H1 (cell line): ENCODE data around the gene CELF2. TPM values are rescaled to one million over a fixed set of nuclear protein-coding genes. Genes with fewer than 3 reads are reported as not detected.

Source experiments
- CTCF ChIA-PET: fragments of 300-600 bp; sonication (Branson Sonifier 250); formaldehyde crosslinking; loops from one replicate; lab custom pipeline; 2021; ENCODE audit not compliant: partially characterized antibody; lab: Charles Lee
- POLR2A ChIA-PET: fragments of 300-600 bp; sonication (Branson Sonifier 250); formaldehyde crosslinking; loops from one replicate; lab custom pipeline; 2021; ENCODE audit warnings: inconsistent platforms; ENCODE audit not compliant: partially characterized antibody; lab: Charles Lee
- DNase-seq, 2 experiments: peaks; one replicate each; pipeline versions ENCODE4 v3.0.0 to v3.0.0-alpha.2; 2010 to 2022; ENCODE audit warnings: low spot score in 2 of 2, low read depth in 1 of 2, mixed read lengths in 1 of 2
- FAIRE-seq: peaks from 2 replicates; lab custom pipeline; 2011; peaks lifted over from hg19 to GRCh38; lab: Jason Lieb, UNC
- H2AFZ ChIP-seq: 2 replicates; pipeline ENCODE4 v1.8.1; 2012; ENCODE audit warnings: low read length, inconsistent platforms
- H2AK5ac ChIP-seq: 2 replicates; pipeline ENCODE4 v1.6.1; 2013; ENCODE audit warnings: low read depth, low read length
- H2BK120ac ChIP-seq: replicated peaks from 2 replicates; pipeline ENCODE3; 2013; ENCODE audit warnings: low read depth, low read length, inconsistent platforms
- H2BK12ac ChIP-seq: 2 replicates; pipeline ENCODE4 v1.6.1; 2013; ENCODE audit warnings: low read depth, low read length
- H2BK15ac ChIP-seq: 2 replicates; pipeline ENCODE4 v1.6.1; 2013; ENCODE audit warnings: low read length
- H2BK20ac ChIP-seq: 2 replicates; pipeline ENCODE4 v1.6.1; 2013; ENCODE audit warnings: low read length
- H2BK5ac ChIP-seq: 2 replicates; pipeline ENCODE4 v1.6.1; 2013; ENCODE audit warnings: low read depth, low read length
- H3K14ac ChIP-seq: 2 replicates; pipeline ENCODE4 v1.6.1; 2013; ENCODE audit warnings: inconsistent platforms; ENCODE audit not compliant: insufficient read length
- H3K18ac ChIP-seq: 2 replicates; pipeline ENCODE4 v1.6.1; 2013; ENCODE audit warnings: low read length; ENCODE audit errors: extremely low read depth
- H3K23ac ChIP-seq: 2 replicates; pipeline ENCODE4 v1.6.1; 2013; ENCODE audit warnings: inconsistent platforms; ENCODE audit not compliant: insufficient read length
- H3K23me2 ChIP-seq: 2 replicates; pipeline ENCODE4 v1.6.1; 2013; ENCODE audit warnings: low read depth, low read length
- H3K27ac ChIP-seq: 2 replicates; pipeline ENCODE4 v1.6.1; 2011; ENCODE audit warnings: low read depth, low read length, inconsistent platforms
- H3K27me3 ChIP-seq, 4 experiments: replicated peaks in 1 of 4; 1 replicate in 1 of 4; 2 replicates in 3 of 4; pipeline versions ENCODE4 v1.6.1 to v1.8.1; 2011 to 2013; ENCODE audit warnings: low read length in 3 of 4, mild to moderate bottlenecking in 3 of 4, inconsistent platforms in 2 of 4, mixed read lengths in 2 of 4, moderate library complexity in 1 of 4; ENCODE audit not compliant: control insufficient read depth in 3 of 4, insufficient read depth in 3 of 4; ENCODE audit errors: extremely low read depth in 1 of 4
- H3K36me3 ChIP-seq, 4 experiments: 2 replicates each; pipeline versions ENCODE4 v1.6.1 to v1.8.1; 2011 to 2013; ENCODE audit warnings: mild to moderate bottlenecking in 4 of 4, low read length in 3 of 4, moderate library complexity in 2 of 4, control low read depth in 1 of 4, inconsistent platforms in 1 of 4; ENCODE audit not compliant: insufficient read depth in 4 of 4, control insufficient read depth in 2 of 4
- H3K4ac ChIP-seq: replicated peaks from 2 replicates; pipeline ENCODE3; 2013; ENCODE audit warnings: low read length, low read depth, mixed read lengths, inconsistent platforms; ENCODE audit not compliant: insufficient read length
- H3K4me1 ChIP-seq, 4 experiments: replicated peaks in 1 of 4; 1 replicate in 1 of 4; 2 replicates in 3 of 4; pipeline versions ENCODE4 v1.6.1 to v1.8.1; 2011 to 2013; ENCODE audit warnings: low read length in 3 of 4, inconsistent platforms in 2 of 4, mixed read lengths in 1 of 4; ENCODE audit not compliant: insufficient read depth in 4 of 4, control insufficient read depth in 3 of 4
- H3K4me2 ChIP-seq, 2 experiments: 2 replicates each; pipeline versions ENCODE4 v1.6.1 to v1.8.1; 2011 to 2013; ENCODE audit warnings: low read depth in 2 of 2, low read length in 2 of 2, control low read depth in 1 of 2, inconsistent platforms in 1 of 2, mild to moderate bottlenecking in 1 of 2; ENCODE audit not compliant: insufficient read depth in 1 of 2
- H3K4me3 ChIP-seq, 4 experiments: fragments of 200-600, 300-600 bp in 1 of 4; sonication (generic), shearing (Covaris generic), sonication (Bioruptor Twin) in 1 of 4; 2 replicates each; pipeline versions ENCODE4 v1.5.1 to v1.8.1; 2011 to 2016; ENCODE audit warnings: low read length in 4 of 4, low read depth in 3 of 4, control low read depth in 2 of 4, inconsistent platforms in 2 of 4, mild to moderate bottlenecking in 2 of 4, mixed read lengths in 1 of 4, moderate library complexity in 1 of 4; ENCODE audit not compliant: insufficient read depth in 2 of 4; ENCODE audit errors: extremely low read depth in 1 of 4
- H3K56ac ChIP-seq: replicated peaks from 2 replicates; pipeline ENCODE3; 2013; ENCODE audit warnings: low read depth, mild to moderate bottlenecking, mixed read lengths, low read length, inconsistent platforms; ENCODE audit not compliant: insufficient read length
- H3K79me1 ChIP-seq: 2 replicates; pipeline ENCODE4 v1.6.1; 2013; ENCODE audit warnings: low read depth, low read length, control low read depth
- H3K79me2 ChIP-seq, 2 experiments: 2 replicates each; pipeline versions ENCODE4 v1.6.1 to v1.8.1; 2012 to 2013; ENCODE audit warnings: low read length in 2 of 2, mild to moderate bottlenecking in 2 of 2, inconsistent platforms in 1 of 2; ENCODE audit not compliant: insufficient read depth in 2 of 2, control insufficient read depth in 1 of 2
- H3K9ac ChIP-seq, 4 experiments: replicated peaks in 1 of 4; 1 replicate in 1 of 4; 2 replicates in 3 of 4; pipeline versions ENCODE4 v1.6.1 to v1.8.1; 2011 to 2013; ENCODE audit warnings: low read depth in 3 of 4, low read length in 3 of 4, control low read depth in 2 of 4, mild to moderate bottlenecking in 2 of 4, moderate library complexity in 2 of 4, inconsistent platforms in 1 of 4; ENCODE audit errors: extremely low read depth in 1 of 4
- H3K9me3 ChIP-seq, 2 experiments: 2 replicates each; pipeline versions ENCODE4 v1.6.1 to v1.8.1; 2012 to 2013; ENCODE audit warnings: mild to moderate bottlenecking in 2 of 2, moderate library complexity in 2 of 2, control low read depth in 1 of 2, inconsistent platforms in 1 of 2, low read depth in 1 of 2, low read length in 1 of 2, mixed read lengths in 1 of 2; ENCODE audit not compliant: insufficient read depth in 2 of 2
- H4K20me1 ChIP-seq, 2 experiments: replicated peaks in 1 of 2; 2 replicates each; pipeline versions ENCODE3 to v1.8.1; 2011 to 2013; ENCODE audit warnings: inconsistent platforms in 2 of 2, low read length in 2 of 2, mild to moderate bottlenecking in 1 of 2; ENCODE audit not compliant: insufficient read depth in 2 of 2, control insufficient read depth in 1 of 2
- H4K5ac ChIP-seq: 2 replicates; pipeline ENCODE4 v1.6.1; 2013; ENCODE audit warnings: low read length, low read depth, mixed read lengths, inconsistent platforms; ENCODE audit not compliant: insufficient read length
- H4K8ac ChIP-seq: 2 replicates; pipeline ENCODE4 v1.8.0; 2013; ENCODE audit warnings: mild to moderate bottlenecking, moderate library complexity, low read length, inconsistent platforms; ENCODE audit not compliant: insufficient read depth; ENCODE audit errors: extremely low read depth
- H4K91ac ChIP-seq: replicated peaks from 2 replicates; pipeline ENCODE3; 2013; ENCODE audit warnings: low read length, mixed read lengths, inconsistent platforms; ENCODE audit not compliant: insufficient read length
- ASH2L ChIP-seq: fragments of 200-600, 300-600 bp; sonication (generic); IDR thresholded peaks from one replicate; pipeline ENCODE4 v1.7.1; 2017; ENCODE audit warnings: low read length
- CBX5 ChIP-seq: fragments of 300-800, 300-1000 bp; sonication (generic); IDR thresholded peaks from 2 replicates; pipeline ENCODE4 v1.7.1; 2016; ENCODE audit warnings: antibody characterized with exemption, low read length, low read depth
- CREB1 ChIP-seq: IDR thresholded peaks from 2 replicates; pipeline ENCODE4 v1.6.1; 2012; ENCODE audit warnings: inconsistent platforms
- EZH2 ChIP-seq: fragments of 200-600 bp; sonication (generic); IDR thresholded peaks from 2 replicates; pipeline ENCODE4 v1.7.1; 2012; ENCODE audit warnings: low read depth, mild to moderate bottlenecking, moderate library complexity, low read length, inconsistent platforms; ENCODE audit not compliant: severe bottlenecking
- JUN ChIP-seq: IDR thresholded peaks from 2 replicates; pipeline ENCODE4 v1.6.1; 2011; ENCODE audit warnings: low read depth, mild to moderate bottlenecking, improper control_type of control experiment, low read length
- KDM4A ChIP-seq: IDR thresholded peaks from one replicate; pipeline ENCODE4 v1.7.1; 2012; ENCODE audit warnings: low read depth, mild to moderate bottlenecking, moderate library complexity, low read length, inconsistent platforms; ENCODE audit not compliant: severe bottlenecking
- NANOG ChIP-seq: IDR thresholded peaks from 2 replicates; pipeline ENCODE4 v1.6.1; 2011; ENCODE audit warnings: low read length, low read depth, mild to moderate bottlenecking, inconsistent platforms; ENCODE audit not compliant: insufficient read depth, poor library complexity, severe bottlenecking
- POLR2AphosphoS5 ChIP-seq: IDR thresholded peaks from 2 replicates; pipeline ENCODE4 v1.6.1; 2011; ENCODE audit warnings: low read depth, low read length
- POU5F1 ChIP-seq: IDR thresholded peaks from 2 replicates; pipeline ENCODE4 v1.6.1; 2011; ENCODE audit warnings: low read depth, mild to moderate bottlenecking, low read length, moderate library complexity
- TAF1 ChIP-seq: IDR thresholded peaks from 2 replicates; pipeline ENCODE4 v1.6.1; 2011; ENCODE audit warnings: mild to moderate bottlenecking, low read depth, low read length
- TEAD4 ChIP-seq: IDR thresholded peaks from 2 replicates; pipeline ENCODE4 v1.6.1; 2012; ENCODE audit warnings: low read depth, low read length, inconsistent platforms, mixed read lengths
- WGBS, 2 experiments: shearing (Covaris generic) in 1 of 2; methylation state at CpG; one replicate each; pipeline versions ENCODE4 v1.1.6 to v1.1.7; 2013 to 2015; ENCODE audit warnings: low lambda C conversion rate in 2 of 2, mixed read lengths in 2 of 2, inconsistent platforms in 1 of 2, low coverage in 1 of 2, missing lambda C conversion rate in 1 of 2; ENCODE audit not compliant: insufficient replicate concordance in 2 of 2, insufficient coverage in 1 of 2, insufficient read length in 1 of 2; ENCODE audit errors: extremely low coverage in 1 of 2, missing lambda C conversion rate in 1 of 2; 5-methylcytosine and 5-hydroxymethylcytosine counted together
- polyA plus RNA-seq, 7 experiments: library from polyadenylated mRNA; depleted of rRNA in 3 of 7; stranded (reverse) in 5 of 7; unstranded in 2 of 7; fragments of >200 nt in 5 of 7; fragments of 200-250 nt in 2 of 7; gene quantifications; 1 replicate in 5 of 7; 2 replicates in 1 of 7; 4 replicates in 1 of 7; pipeline versions ENCODE4 v1.2.1 to v1.2.3, GENCODE V29; 2011 to 2013; ENCODE audit warnings: missing spikeins in 2 of 7, mixed read lengths in 2 of 7
- total RNA-seq: library from RNA; stranded (reverse); fragmentation: NEBNext Ultra II Directional; extraction: Animal tissue kit (Norgen Biotek cat#: 25700); gene quantifications from 2 replicates; pipeline ENCODE4 v1.2.1, GENCODE V29; 2021

CELF2 gene
- total and polyA plus RNA-seq, 2 of the 8 experiments (the other 6 are each of a cell fraction or from before 2014, with no cell fraction given) = 18.3 to 22.7 TPM

DNA sequence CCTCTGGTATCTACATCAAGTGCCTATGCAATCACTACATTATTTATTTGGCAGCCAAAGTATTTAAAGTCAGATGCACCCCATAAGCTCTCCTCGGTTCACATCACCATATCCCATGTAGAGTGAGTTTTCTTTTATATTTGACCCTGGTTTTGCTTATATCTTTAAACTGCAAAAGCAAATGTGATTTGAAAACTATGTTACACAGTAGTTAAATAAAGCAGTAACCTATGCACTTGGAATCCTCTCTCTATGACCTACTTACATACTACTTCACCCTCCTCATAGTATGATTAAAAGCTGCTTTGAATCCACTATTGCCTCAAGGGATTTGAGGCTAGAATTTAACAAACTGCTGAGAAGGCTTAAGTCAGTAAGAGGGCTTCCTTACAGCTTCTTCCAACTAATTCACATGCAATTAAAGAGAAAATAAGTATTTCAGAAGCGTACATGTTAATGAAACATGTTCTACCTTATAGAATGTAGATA, 2.2 kb upstream of the CELF2 start:
- Histone ChIP-seq H2BK15ac (no peak overlapping the region), H3K23ac (no peak overlapping the region), H2BK120ac (no peak overlapping the region), H3K23me2 (peaks cover 7% of the 10 kb centered on the region), H4K20me1 (no peaks in the 10 kb centered on the region), H3K27ac (no peak overlapping the region), H3K9me3 (no peaks in the 10 kb centered on the region), H3K79me2 (peaks cover 0 to 13% of the 10 kb centered on the region in 2 experiments; a peak in 2 of 4 replicates), H2AFZ (no peak overlapping the region), H2BK20ac (no peak overlapping the region), H3K56ac (no peak overlapping the region), H3K4ac (no peak overlapping the region), H3K36me3 (no peaks in the 10 kb centered on the region), H2AK5ac (no peak overlapping the region), H3K27me3 (peaks cover 0 to 3% (median under 1%) of the 10 kb centered on the region in 4 experiments; a peak in 3 of 7 replicates), H4K8ac (no peak overlapping the region), H3K14ac (no peak overlapping the region), H3K4me2 (no peak overlapping the region), H4K91ac (no peak overlapping the region), H3K9ac (no peak overlapping the region), H3K18ac (no peak overlapping the region), H3K79me1 (no peaks in the 10 kb centered on the region), H2BK12ac (no peak overlapping the region), H3K4me3 (no peak overlapping the region), H4K5ac (no peak overlapping the region), H3K4me1 (peaks cover 0 to 8% (median 1%) of the 10 kb centered on the region in 4 experiments; a peak in 3 of 7 replicates), H2BK5ac (no peak overlapping the region)
- no peak for TF ChIP-seq KDM4A
- no peak for TF ChIP-seq TAF1
- no peak for TF ChIP-seq POU5F1
- TF ChIP-seq EZH2 = no peak
- TF ChIP-seq TEAD4 = no peak
- TF ChIP-seq NANOG = no peak
- TF ChIP-seq CREB1 = no peak
- no peak for TF ChIP-seq ASH2L
- no peak for TF ChIP-seq JUN
- TF ChIP-seq CBX5 = no peak
- no peak for TF ChIP-seq POLR2AphosphoS5
- no peak for DNase-seq
- WGBS, 2 experiments = 93% methylated on average over 2 of the region's 2 CpGs; no CpG with 5 or more reads in 1 of the 2 experiments
- CTCF ChIA-PET = interaction anchor here (0.8 to 4.0 kb wide), 4 partner anchors 9 to 253 kb away, joined by 3 to 17 read pairs (median 4); no protein-coding TSS in a partner anchor
- no peak for FAIRE-seq
- POLR2A ChIA-PET = interaction anchor here (0.6 kb wide), 1 partner anchor 29 kb away, joined by 3 read pairs; no protein-coding TSS in a partner anchor
